ENCODE measurements around the gene ATP11B. TPM values are rescaled to one million over a fixed set of nuclear protein-coding genes. Genes with fewer than 3 reads are reported as not detected.

Gene ATP11B
- total RNA-seq, 6 donors from 2014 or later: 56.4 to 102 (median 83.2) TPM

DNA sequence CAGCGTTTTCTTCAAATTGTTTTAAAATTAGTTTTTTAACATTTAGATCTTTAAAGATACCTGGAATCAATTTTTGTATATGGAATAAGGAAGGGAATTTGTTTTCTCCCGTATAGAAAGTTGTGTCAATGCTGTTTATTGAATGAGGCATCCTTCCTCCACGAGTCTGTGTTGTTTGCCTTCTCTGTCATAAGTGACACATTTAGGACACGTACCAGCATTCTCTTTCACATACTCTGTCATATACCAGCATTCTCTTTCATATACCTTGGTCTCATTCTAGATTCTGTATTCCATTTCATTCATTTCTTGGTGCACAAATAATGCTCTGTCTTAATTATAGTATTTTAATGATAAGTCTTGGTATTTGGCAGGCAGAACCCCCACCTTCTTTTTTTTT, 10.3 kb downstream of the ATP11B start:
- Histone ChIP-seq H3K4me1 (peaks cover 22 to 54% (median 29%) of the 10 kb centered on the region in 4 donors), H3K27ac (peak overlapping the region in 1 of 4 donors; percentile 77), H3K4me3 (no peak overlapping the region), H3K36me3 (no peaks in the 10 kb centered on the region), H3K27me3 (no peaks in the 10 kb centered on the region), H3K9me3 (no peaks in the 10 kb centered on the region)
- TF ChIP-seq, protein P1, sequence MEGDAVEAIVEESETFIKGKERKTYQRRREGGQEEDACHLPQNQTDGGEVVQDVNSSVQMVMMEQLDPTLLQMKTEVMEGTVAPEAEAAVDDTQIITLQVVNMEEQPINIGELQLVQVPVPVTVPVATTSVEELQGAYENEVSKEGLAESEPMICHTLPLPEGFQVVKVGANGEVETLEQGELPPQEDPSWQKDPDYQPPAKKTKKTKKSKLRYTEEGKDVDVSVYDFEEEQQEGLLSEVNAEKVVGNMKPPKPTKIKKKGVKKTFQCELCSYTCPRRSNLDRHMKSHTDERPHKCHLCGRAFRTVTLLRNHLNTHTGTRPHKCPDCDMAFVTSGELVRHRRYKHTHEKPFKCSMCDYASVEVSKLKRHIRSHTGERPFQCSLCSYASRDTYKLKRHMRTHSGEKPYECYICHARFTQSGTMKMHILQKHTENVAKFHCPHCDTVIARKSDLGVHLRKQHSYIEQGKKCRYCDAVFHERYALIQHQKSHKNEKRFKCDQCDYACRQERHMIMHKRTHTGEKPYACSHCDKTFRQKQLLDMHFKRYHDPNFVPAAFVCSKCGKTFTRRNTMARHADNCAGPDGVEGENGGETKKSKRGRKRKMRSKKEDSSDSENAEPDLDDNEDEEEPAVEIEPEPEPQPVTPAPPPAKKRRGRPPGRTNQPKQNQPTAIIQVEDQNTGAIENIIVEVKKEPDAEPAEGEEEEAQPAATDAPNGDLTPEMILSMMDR (IDR thresholded peaks at IDR 0.05): no peak
- no peak for TF ChIP-seq EP300 (IDR thresholded peaks at IDR 0.05)
- no peak for TF ChIP-seq POLR2AphosphoS5 (IDR thresholded peaks at IDR 0.05)
- no peak for TF ChIP-seq POLR2A (IDR thresholded peaks at IDR 0.05)
- ATAC-seq (ENCODE audit: low FRiP score in 2 of 2) (no peak), DNase-seq (no peak)
- 76 to 79% methylated on average over 4 of the region's 4 CpGs for WGBS, 2 donors

- DNase-seq (no peak), ATAC-seq (ENCODE audit: low FRiP score in 2 of 2) (no peak)
- Histone ChIP-seq H3K4me1 (peaks cover 19 to 61% (median 25%) of the 10 kb centered on the region in 4 donors), H3K4me3 (no peak overlapping the region), H3K27ac (no peak overlapping the region), H3K9me3 (no peaks in the 10 kb centered on the region), H3K27me3 (no peaks in the 10 kb centered on the region), H3K36me3 (no peaks in the 10 kb centered on the region)
- TF ChIP-seq EP300 (IDR thresholded peaks at IDR 0.05): no peak
- 71 to 83% methylated on average over 1 of the region's 1 CpG for WGBS, 2 donors
Observed at GRCh38 chr3:182807061-182807460, 13.8 kb downstream of the ATP11B start.

DNA sequence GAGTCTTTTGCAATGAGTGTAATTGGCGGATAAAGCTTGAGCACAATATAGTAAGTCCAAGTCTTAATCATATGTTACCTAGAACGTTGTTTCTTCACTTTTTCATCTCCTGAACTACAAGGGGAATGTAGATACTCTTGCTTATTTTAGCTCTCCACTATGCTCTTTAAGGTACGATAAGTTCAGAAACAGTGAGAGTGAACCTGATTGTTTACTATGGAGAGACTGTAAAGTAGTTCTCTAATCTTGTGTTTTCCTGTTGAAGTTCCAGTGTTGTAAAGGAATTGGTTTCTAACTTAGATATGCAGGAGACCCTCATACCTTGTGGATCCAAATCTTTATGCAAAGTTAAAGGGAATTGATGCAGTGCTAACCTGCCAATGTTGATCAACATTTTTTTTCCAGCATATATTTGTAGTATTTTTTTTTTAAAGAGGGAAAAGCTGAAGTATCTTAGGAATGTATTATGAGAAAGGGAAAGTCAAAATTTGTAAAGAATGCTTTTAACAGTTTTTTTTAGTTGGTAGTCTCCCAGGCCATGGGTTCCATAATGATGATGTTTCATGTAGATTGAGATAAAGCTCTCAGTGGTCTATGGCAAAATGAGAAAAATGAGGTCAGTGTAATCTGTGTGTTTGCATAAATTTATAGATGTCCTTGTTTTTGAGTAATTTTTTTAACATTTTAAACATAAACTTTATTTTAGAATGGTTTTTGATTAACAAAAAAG, 14.9 kb downstream of the ATP11B start:
- Histone ChIP-seq H3K9me3 (no peaks in the 10 kb centered on the region), H3K27ac (no peak overlapping the region), H3K27me3 (no peaks in the 10 kb centered on the region), H3K4me1 (peaks cover 7 to 49% (median 18%) of the 10 kb centered on the region in 4 donors), H3K36me3 (no peaks in the 10 kb centered on the region), H3K4me3 (no peak overlapping the region)
- ATAC-seq (ENCODE audit: low FRiP score in 2 of 2): no peak
- no peak for TF ChIP-seq POLR2AphosphoS5 (IDR thresholded peaks at IDR 0.05)
- TF ChIP-seq POLR2A (IDR thresholded peaks at IDR 0.05): no peak
- TF ChIP-seq, protein P1 (IDR thresholded peaks at IDR 0.05): no peak
- no peak for TF ChIP-seq EP300 (IDR thresholded peaks at IDR 0.05)
- no peak for DNase-seq
- 60 to 64% methylated on average over 3 of the region's 3 CpGs for WGBS, 2 donors

DNA sequence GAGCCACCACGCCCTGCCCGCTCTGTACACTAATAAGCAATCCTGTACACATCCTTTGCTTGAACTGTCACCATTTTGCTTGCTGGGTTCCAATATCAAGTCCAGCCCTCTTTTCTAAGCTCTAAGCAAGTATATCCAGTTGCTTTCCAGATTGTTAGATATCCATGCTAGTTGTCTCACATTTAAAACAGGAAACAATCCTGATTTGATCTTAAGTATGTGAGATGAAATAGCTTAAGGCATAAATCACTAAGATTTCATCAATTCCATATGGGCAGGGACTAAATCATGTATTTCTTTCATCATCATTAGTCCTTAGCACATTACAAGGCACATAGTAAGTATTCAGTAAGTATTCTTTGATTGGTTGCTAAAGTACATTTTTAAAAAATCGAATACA, 16.2 kb downstream of the ATP11B start:
- H3K4me1 ChIP-seq: peaks cover 5 to 40% (median 12%) of the 10 kb centered on the region in 4 donors
- TF ChIP-seq, protein P1 (IDR thresholded peaks at IDR 0.05): no peak
- no peak for TF ChIP-seq POLR2AphosphoS5 (IDR thresholded peaks at IDR 0.05)
- TF ChIP-seq EP300 (IDR thresholded peaks at IDR 0.05): no peak
- TF ChIP-seq POLR2A (IDR thresholded peaks at IDR 0.05): no peak
- no peaks in the 10 kb centered on the region for H3K36me3 ChIP-seq
- ATAC-seq (ENCODE audit: low FRiP score in 2 of 2) (no peak), DNase-seq (no peak)
- H3K4me3 ChIP-seq: no peak overlapping the region
- no peaks in the 10 kb centered on the region for H3K9me3 ChIP-seq
- WGBS, 2 donors: 95 to 97% methylated on average over 3 of the region's 3 CpGs
- H3K27ac ChIP-seq: no peak overlapping the region
- no peaks in the 10 kb centered on the region for H3K27me3 ChIP-seq

- ATAC-seq (ENCODE audit: low FRiP score in 2 of 2): no peak
- no peaks in the 10 kb centered on the region for H3K36me3 ChIP-seq
- no peak overlapping the region for H3K27ac ChIP-seq
- H3K4me3 ChIP-seq: no peak overlapping the region
- peaks cover 5 to 43% (median 12%) of the 10 kb centered on the region in 4 donors for H3K4me1 ChIP-seq
- no peak for DNase-seq
- WGBS, 2 donors: 79 to 81% methylated on average over 3 of the region's 3 CpGs
- TF ChIP-seq POLR2A (IDR thresholded peaks at IDR 0.05) (no peak), POLR2AphosphoS5 (IDR thresholded peaks at IDR 0.05) (no peak), EP300 (IDR thresholded peaks at IDR 0.05) (no peak)
- TF ChIP-seq, protein P1 (IDR thresholded peaks at IDR 0.05): no peak
- no peaks in the 10 kb centered on the region for H3K27me3 ChIP-seq
- H3K9me3 ChIP-seq: no peaks in the 10 kb centered on the region
Observed at GRCh38 chr3:182810574-182811268, 17.4 kb downstream of the ATP11B start.
